HL-60 (cell line): Measurements from ENCODE around the gene CD40.

Experiments
- DNase-seq, 2 experiments: peaks; one replicate each; pipeline ENCODE4 v3.0.0-alpha.2; 2010 to 2020; ENCODE audit warnings: low read depth in 1 of 2, low spot score in 1 of 2
- H3K27ac ChIP-seq: fragments of 250-450 bp; sonication (Bioruptor Pico); replicated peaks from 2 replicates; pipeline ENCODE4 v1.5.1; 2020; ENCODE audit warnings: mild to moderate bottlenecking, moderate library complexity
- H3K27me3 ChIP-seq: fragments of 250-450 bp; sonication (Bioruptor Pico); 2 replicates; pipeline ENCODE4 v1.5.1; 2021; ENCODE audit warnings: mild to moderate bottlenecking, moderate library complexity; ENCODE audit not compliant: insufficient read depth, poor library complexity, severe bottlenecking
- H3K4me3 ChIP-seq: replicated peaks from 2 replicates; pipeline ENCODE4 v1.5.1; 2011; ENCODE audit warnings: mild to moderate bottlenecking, control low read depth, low read length; ENCODE audit not compliant: insufficient read depth
- CTCF ChIP-seq: IDR thresholded peaks from one replicate; pipeline ENCODE4 v1.5.1; 2011; ENCODE audit warnings: low read length, control low read depth, inconsistent platforms; ENCODE audit not compliant: insufficient read depth
- GABPA ChIP-seq: IDR thresholded peaks from 2 replicates; pipeline ENCODE4 v1.6.1; 2012; ENCODE audit warnings: low read depth
- POLR2AphosphoS5 ChIP-seq: IDR thresholded peaks from 2 replicates; pipeline ENCODE4 v1.6.1; 2012; ENCODE audit warnings: low read depth
- REST ChIP-seq: IDR thresholded peaks from 2 replicates; pipeline ENCODE4 v1.6.1; 2012; ENCODE audit warnings: low read depth; ENCODE audit not compliant: insufficient replicate concordance
- SPI1 ChIP-seq: IDR thresholded peaks from 2 replicates; pipeline ENCODE4 v1.6.1; 2012; ENCODE audit warnings: low read depth, mild to moderate bottlenecking, borderline replicate concordance

CD40 gene

GRCh38 chr20:46083101-46083500, 35.0 kb upstream of the CD40 start:
- Histone ChIP-seq H3K4me3 (no peak overlapping the region), H3K27ac (no peak overlapping the region), H3K27me3 (no peaks in the 10 kb centered on the region)
- no peak for TF ChIP-seq REST
- TF ChIP-seq CTCF = no peak
- TF ChIP-seq GABPA = no peak
- TF ChIP-seq SPI1 = no peak
- no peak for TF ChIP-seq POLR2AphosphoS5
- no peak for DNase-seq

- no peak for DNase-seq
- no peaks in the 10 kb centered on the region for H3K27me3 ChIP-seq
- TF ChIP-seq POLR2AphosphoS5 (no peak), SPI1 (no peak), CTCF (no peak), GABPA (no peak), REST (no peak)
- H3K4me3 ChIP-seq = no peak overlapping the region
- H3K27ac ChIP-seq = no peak overlapping the region
Measured at GRCh38 chr20:46083531-46084061, 34.5 kb upstream of the CD40 start.

GRCh38 chr20:46084805-46085178, 33.3 kb upstream of the CD40 start:
- no peak overlapping the region for H3K27ac ChIP-seq
- TF ChIP-seq SPI1 (no peak), POLR2AphosphoS5 (no peak), CTCF (no peak), REST (no peak), GABPA (no peak)

More at GRCh38 chr20:46084805-46085178, 33.3 kb upstream of the CD40 start:
- Histone ChIP-seq H3K27me3 (no peaks in the 10 kb centered on the region), H3K4me3 (no peak overlapping the region)
- DNase-seq = no peak
